NCI-H510A treated with DMSO at 0.1 percent for 48 hours (cell line): ENCODE data around the gene CACNA1B.
"Not testable (repeated sequence)": the region's sequence is repeated elsewhere in the genome, so short reads cannot be mapped to it uniquely, and the experiment has no call there.

ENCODE experiments used
- DNase-seq: peaks from one replicate; lab custom pipeline; 2025; lab: John Stamatoyannopoulos, UW

Gene CACNA1B

GRCh38 chr9:137866226-137867141, 11.1 kb upstream of the CACNA1B start:
- no peak for DNase-seq

GRCh38 chr9:137870432-137870831, 7.2 kb upstream of the CACNA1B start:
- DNase-seq = no peak

GRCh38 chr9:137872296-137872695, 5.3 kb upstream of the CACNA1B start:
- no peak for DNase-seq

- DNase-seq = no peak
These were observed 4.2 kb upstream of the CACNA1B start for GRCh38 chr9:137873408-137873807.

GRCh38 chr9:137873858-137874362, 3.7 kb upstream of the CACNA1B start:
- DNase-seq = no peak

- no peak for DNase-seq
These were observed 2.2 kb upstream of the CACNA1B start for GRCh38 chr9:137875354-137875753.

GRCh38 chr9:137875846-137876245, 1.7 kb upstream of the CACNA1B start:
- DNase-seq = no peak

GRCh38 chr9:137876269-137876668, 1.3 kb upstream of the CACNA1B start:
- no peak for DNase-seq

- DNase-seq = no peak
These were observed 698 bp upstream of the CACNA1B start for GRCh38 chr9:137876781-137877386.

- peak; percentile 3 for DNase-seq
These were observed 762 bp downstream of the CACNA1B start for GRCh38 chr9:137878146-137878941.

- no peak for DNase-seq
These were observed 1.5 kb downstream of the CACNA1B start for GRCh38 chr9:137879052-137879451.

- DNase-seq = no peak
These were observed 2.1 kb downstream of the CACNA1B start for GRCh38 chr9:137879566-137880150.

- no peak for DNase-seq
These were observed 2.8 kb downstream of the CACNA1B start for GRCh38 chr9:137880160-137880975.

GRCh38 chr9:137880976-137881530, 3.5 kb downstream of the CACNA1B start:
- DNase-seq = no peak

GRCh38 chr9:137881591-137882505, 4.3 kb downstream of the CACNA1B start:
- DNase-seq = no peak

- DNase-seq = no peak
These were observed 4.9 kb downstream of the CACNA1B start for GRCh38 chr9:137882506-137882821.

- DNase-seq = not testable (repeated sequence)
These were observed 6.4 kb downstream of the CACNA1B start for GRCh38 chr9:137883977-137884376.

- DNase-seq = not testable (repeated sequence)
These were observed 7.0 kb downstream of the CACNA1B start for GRCh38 chr9:137884547-137884946.

- not testable (repeated sequence) for DNase-seq
These were observed 7.5 kb downstream of the CACNA1B start for GRCh38 chr9:137885121-137885520.

GRCh38 chr9:137888621-137889020, 11.0 kb downstream of the CACNA1B start:
- DNase-seq = not testable (repeated sequence)
